HG02588 (cell line): ENCODE data around the gene IKZF1.

Source experiments
- ATAC-seq: cut with Tn5 transposase; IDR thresholded peaks from one replicate; pipeline ENCODE4 v1.9.1; 2021; ENCODE audit warnings: mild to moderate bottlenecking, moderate library complexity; ENCODE audit not compliant: unreplicated experiment

Gene IKZF1

DNA sequence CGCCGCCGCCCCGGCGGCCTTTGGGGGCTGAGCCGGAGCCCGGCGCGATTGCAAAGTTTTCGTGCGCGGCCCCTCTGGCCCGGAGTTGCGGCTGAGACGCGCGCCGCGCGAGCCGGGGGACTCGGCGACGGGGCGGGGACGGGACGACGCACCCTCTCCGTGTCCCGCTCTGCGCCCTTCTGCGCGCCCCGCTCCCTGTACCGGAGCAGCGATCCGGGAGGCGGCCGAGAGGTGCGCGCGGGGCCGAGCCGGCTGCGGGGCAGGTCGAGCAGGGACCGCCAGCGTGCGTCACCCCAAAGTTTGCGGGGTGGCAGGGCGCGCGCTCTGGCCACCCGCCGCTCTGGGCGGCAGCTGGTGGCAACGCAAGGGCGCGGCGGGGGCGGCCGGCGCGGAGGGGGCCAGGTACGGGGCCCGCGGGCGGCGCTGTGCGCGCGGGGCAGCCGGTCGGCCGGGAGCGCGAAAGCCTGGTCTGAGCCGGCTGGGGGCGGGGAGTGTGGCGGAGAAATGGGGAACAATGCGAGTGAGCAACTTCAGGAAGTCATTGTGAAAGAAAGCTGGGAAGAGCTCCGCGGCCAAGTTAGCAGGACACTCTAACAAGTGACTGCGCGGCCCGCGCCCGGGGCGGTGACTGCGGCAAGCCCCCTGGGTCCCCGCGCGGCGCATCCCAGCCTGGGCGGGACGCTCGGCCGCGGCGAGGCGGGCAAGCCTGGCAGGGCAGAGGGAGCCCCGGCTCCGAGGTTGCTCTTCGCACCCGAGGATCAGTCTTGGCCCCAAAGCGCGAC, at the start of gene IKZF1:
IKZF1 (plus strand) TSS at position 588 of the 782 bp plus-strand sequence. CDS start 14,346 bp downstream, outside the sequence.
- peak; percentile 39 for ATAC-seq

DNA sequence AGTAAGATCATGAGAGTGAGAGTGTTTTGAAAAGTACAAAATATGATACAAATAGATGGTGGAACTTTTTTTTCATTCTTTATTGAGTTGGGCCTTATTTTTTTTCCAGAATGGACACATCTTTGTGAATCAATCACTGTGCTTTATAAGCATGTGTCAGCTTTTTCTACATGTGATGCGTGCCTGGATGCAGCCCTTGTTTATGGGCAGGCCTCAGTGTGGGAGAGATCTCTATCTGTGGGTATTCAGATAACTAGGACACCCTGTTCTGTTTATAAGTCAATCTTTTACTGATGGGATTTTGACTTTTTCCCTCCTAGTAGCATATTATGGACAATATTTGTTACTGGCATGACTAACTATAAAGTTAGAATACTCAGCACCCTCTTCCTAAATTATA, 42.9 kb upstream of the IKZF1 start:
- no peak for ATAC-seq

GRCh38 chr7:50262446-50262845, 42.1 kb upstream of the IKZF1 start:
- ATAC-seq = peak; percentile 8

GRCh38 chr7:50262916-50263690, 41.4 kb upstream of the IKZF1 start:
- ATAC-seq = peak; percentile 54

GRCh38 chr7:50264908-50265307, 39.6 kb upstream of the IKZF1 start:
- no peak for ATAC-seq

- ATAC-seq = no peak
These were observed 38.4 kb upstream of the IKZF1 start for GRCh38 chr7:50265968-50266634.

GRCh38 chr7:50266635-50267386, 37.7 kb upstream of the IKZF1 start:
- ATAC-seq = peak; percentile 49

- no peak for ATAC-seq
These were observed 36.9 kb upstream of the IKZF1 start for GRCh38 chr7:50267525-50268041.

DNA sequence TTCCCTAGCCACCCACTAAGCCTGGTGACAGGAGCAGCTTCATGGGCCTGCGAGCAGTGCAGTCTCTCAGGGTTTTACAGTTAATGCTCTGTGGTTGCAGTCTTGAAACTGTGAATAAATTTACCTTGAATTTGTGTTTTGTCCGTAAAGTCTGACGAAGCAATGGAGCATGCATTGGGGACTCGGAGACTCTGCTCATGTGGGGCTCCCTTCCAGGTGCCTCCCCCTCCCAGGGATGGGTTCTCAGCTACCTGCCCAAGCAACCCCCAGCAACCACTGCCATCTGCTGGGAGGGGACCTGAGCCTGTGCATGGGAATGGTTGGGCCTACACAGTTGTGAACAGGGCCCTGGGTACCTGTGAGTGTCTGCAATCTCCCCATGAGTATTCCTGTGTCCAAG, 36.3 kb upstream of the IKZF1 start:
- peak; percentile 25 for ATAC-seq

- no peak for ATAC-seq
These were observed 35.5 kb upstream of the IKZF1 start for GRCh38 chr7:50268990-50269389.

GRCh38 chr7:50270531-50271018, 33.9 kb upstream of the IKZF1 start:
- ATAC-seq = peak; percentile 22

GRCh38 chr7:50272808-50273207, 31.7 kb upstream of the IKZF1 start:
- peak; percentile 33 for ATAC-seq

DNA sequence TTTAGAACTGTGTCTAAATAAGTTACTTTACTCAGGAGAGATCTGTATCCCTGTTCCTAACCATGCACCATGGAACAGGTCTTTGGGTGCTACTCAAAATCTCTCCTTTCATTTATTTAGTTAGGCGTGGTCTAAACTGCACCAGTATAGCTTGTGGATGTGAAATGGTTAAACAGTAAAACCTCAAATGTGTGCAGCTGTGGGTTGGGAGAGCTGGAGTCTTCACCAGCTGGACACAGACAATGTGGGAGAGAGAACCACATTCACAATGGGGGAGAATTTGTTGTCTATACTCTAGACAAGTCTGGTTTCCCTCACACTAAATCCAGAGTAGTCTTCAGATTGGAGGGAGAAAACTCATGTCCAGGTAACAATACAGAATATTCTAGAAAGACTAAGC, 31.2 kb upstream of the IKZF1 start:
- ATAC-seq = peak; percentile 1

GRCh38 chr7:50273870-50274269, 30.6 kb upstream of the IKZF1 start:
- ATAC-seq = no peak

- ATAC-seq = no peak
These were observed 30.2 kb upstream of the IKZF1 start for GRCh38 chr7:50274361-50274760.

GRCh38 chr7:50275430-50275829, 29.1 kb upstream of the IKZF1 start:
- ATAC-seq = no peak

GRCh38 chr7:50276483-50276882, 28.0 kb upstream of the IKZF1 start:
- no peak for ATAC-seq

GRCh38 chr7:50278120-50278519, 26.4 kb upstream of the IKZF1 start:
- ATAC-seq = no peak

DNA sequence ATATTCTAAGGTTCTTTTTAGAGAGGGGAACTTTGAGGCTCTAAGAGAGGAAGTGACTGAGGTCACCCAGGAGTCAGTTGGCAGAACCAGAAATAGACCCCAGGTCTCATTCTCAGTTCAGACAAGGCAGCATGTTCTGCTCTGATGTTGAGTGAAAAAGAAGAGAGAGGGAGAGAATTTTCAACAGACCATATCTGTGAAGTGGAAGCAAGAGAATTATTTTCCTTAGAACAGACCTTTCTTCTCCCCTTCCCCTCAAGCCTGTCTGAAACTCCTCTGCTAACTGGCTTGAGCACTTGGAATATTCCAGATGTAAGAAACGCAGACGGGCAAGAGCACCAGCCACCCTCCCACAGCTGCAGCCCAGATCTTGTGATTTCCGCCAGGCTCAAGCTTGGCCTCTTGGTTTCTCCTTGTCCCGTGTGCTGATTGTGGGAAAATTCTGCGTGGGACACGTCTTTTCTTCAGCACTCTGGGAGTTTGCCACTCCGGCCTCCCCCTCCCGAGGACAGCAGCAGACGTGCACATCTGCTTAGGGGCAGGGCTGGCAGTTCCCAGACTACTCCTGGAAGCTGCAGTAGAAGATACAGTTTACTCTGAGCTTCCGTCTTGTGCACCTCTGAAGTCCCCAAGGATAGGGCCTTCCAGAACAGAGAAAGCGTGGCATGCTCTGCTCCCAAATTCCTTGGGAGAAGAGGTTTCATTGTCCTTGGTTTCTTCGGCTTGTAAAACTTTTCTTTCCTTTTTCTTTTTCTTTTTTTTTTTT, 22.7 kb upstream of the IKZF1 start:
- ATAC-seq = peak; percentile 98
